Natural killer cell (primary cell): ENCODE data around the gene PRDM7. TPM values are rescaled to one million over a fixed set of nuclear protein-coding genes. Genes with fewer than 3 reads are reported as not detected.
"Not testable (repeated sequence)": the region's sequence is repeated elsewhere in the genome, so short reads cannot be mapped to it uniquely, and the experiment has no call there.

Source experiments
- ATAC-seq, 3 donors: fragments of 150-1000 bp in 2 of 3; fragments of 200-7000 bp in 1 of 3; cut with Tn5 transposase; 1 replicate in 1 of 3; 2 replicates in 2 of 3; pipeline ENCODE4 v1.10.0; 2021; ENCODE audit warnings: mild to moderate bottlenecking in 2 of 3, moderate library complexity in 2 of 3
- DNase-seq, 2 donors: peaks; one replicate each; pipeline versions ENCODE4 v3.0.0 to v3.0.0-alpha.2; 2013 to 2021; ENCODE audit warnings: mixed read lengths in 1 of 2
- H3K27ac ChIP-seq: one replicate; pipeline ENCODE4 v1.5.1; 2013; ENCODE audit warnings: mild to moderate bottlenecking, low read length
- H3K27me3 ChIP-seq: one replicate; pipeline ENCODE4 v1.6.1; 2013; ENCODE audit warnings: low read length; ENCODE audit not compliant: control insufficient read depth, insufficient read depth
- H3K36me3 ChIP-seq: one replicate; pipeline ENCODE4 v1.6.1; 2013; ENCODE audit warnings: low read length; ENCODE audit not compliant: control insufficient read depth, insufficient read depth
- H3K4me1 ChIP-seq: one replicate; pipeline ENCODE4 v1.6.1; 2013; ENCODE audit warnings: low read length; ENCODE audit not compliant: control insufficient read depth, insufficient read depth
- H3K4me3 ChIP-seq: one replicate; pipeline ENCODE4 v1.5.1; 2013; ENCODE audit warnings: low read length
- H3K9me3 ChIP-seq: one replicate; pipeline ENCODE4 v1.6.1; 2013; ENCODE audit warnings: low read length; ENCODE audit not compliant: control insufficient read depth, insufficient read depth
- H3K27ac Mint-ChIP-seq, 2 donors: one replicate each; pipeline ENCODE4 v1.8.0; 2022; ENCODE audit warnings: mild to moderate bottlenecking in 2 of 2, mixed read lengths in 2 of 2, moderate library complexity in 1 of 2
- H3K27me3 Mint-ChIP-seq, 2 donors: one replicate each; pipeline ENCODE4 v1.8.0; 2022; ENCODE audit warnings: low read depth in 2 of 2, mixed read lengths in 2 of 2
- H3K36me3 Mint-ChIP-seq: one replicate; pipeline ENCODE4 v1.8.0; 2022; ENCODE audit warnings: mixed read lengths
- H3K4me1 Mint-ChIP-seq, 2 donors: one replicate each; pipeline ENCODE4 v1.8.0; 2022; ENCODE audit warnings: mixed read lengths in 2 of 2
- H3K4me3 Mint-ChIP-seq: one replicate; pipeline ENCODE4 v1.8.0; 2022; ENCODE audit warnings: mild to moderate bottlenecking, moderate library complexity, mixed read lengths
- H3K9me3 Mint-ChIP-seq, 2 donors: one replicate each; pipeline ENCODE4 v1.8.0; 2022; ENCODE audit warnings: mixed read lengths in 2 of 2
- WGBS: methylation state at CpG from one replicate; pipeline ENCODE4 v1.1.7; 2013; ENCODE audit warnings: missing lambda C conversion rate; ENCODE audit not compliant: insufficient coverage; 5-methylcytosine and 5-hydroxymethylcytosine counted together
- intact Hi-C: fragments of 100-400 bp; cut with micrococcal nuclease; formaldehyde crosslinking; loops from one replicate; pipeline ENCODE4 v1.14.2; 2022
- total RNA-seq, 4 donors: library from RNA; stranded (reverse); fragments of 120-200 nt in 1 of 4; gene quantifications; one replicate each; pipeline versions ENCODE4 v1.2.3 to v1.2.4, GENCODE V29; 2013 to 2022

Gene PRDM7
- total RNA-seq, 3 donors from 2014 or later (not counting 1 experiment from before 2014, with no cell fraction given) = not detected

GRCh38 chr16:90102086-90102884 lies 25.2 kb upstream of the PRDM7 start:
- ATAC-seq, H3K27ac Mint-ChIP-seq, H3K9me3 Mint-ChIP-seq, intact Hi-C loops, H3K27me3 ChIP-seq, H3K27ac ChIP-seq, H3K4me1 Mint-ChIP-seq, H3K4me3 Mint-ChIP-seq, H3K4me1 ChIP-seq, H3K9me3 ChIP-seq, H3K27me3 Mint-ChIP-seq, H3K36me3 Mint-ChIP-seq, DNase-seq, H3K36me3 ChIP-seq, H3K4me3 ChIP-seq: not testable (repeated sequence)
- 50% methylated on average over 5 of the region's 12 CpGs for WGBS

- H3K27ac ChIP-seq, H3K27me3 Mint-ChIP-seq, H3K36me3 ChIP-seq, H3K9me3 ChIP-seq, H3K36me3 Mint-ChIP-seq, H3K9me3 Mint-ChIP-seq, H3K27me3 ChIP-seq, H3K4me3 Mint-ChIP-seq, H3K4me1 Mint-ChIP-seq, H3K4me1 ChIP-seq, H3K27ac Mint-ChIP-seq, ATAC-seq, H3K4me3 ChIP-seq, DNase-seq, intact Hi-C loops: not testable (repeated sequence)
- 85% methylated on average over 9 of the region's 11 CpGs for WGBS
Measured at GRCh38 chr16:90101332-90101731, 24.2 kb upstream of the PRDM7 start.

- ATAC-seq = peak in 1 of 3 donors; percentile 43
- H3K27me3 ChIP-seq, H3K36me3 Mint-ChIP-seq, H3K4me3 Mint-ChIP-seq, H3K4me3 ChIP-seq, H3K4me1 ChIP-seq, H3K36me3 ChIP-seq, H3K27ac ChIP-seq, H3K27ac Mint-ChIP-seq, H3K9me3 ChIP-seq, H3K4me1 Mint-ChIP-seq, H3K27me3 Mint-ChIP-seq, DNase-seq, intact Hi-C loops, H3K9me3 Mint-ChIP-seq: not testable (repeated sequence)
- WGBS = no CpG with 5 or more reads among the region's 4 CpGs
Measured at GRCh38 chr16:90100790-90101189, 23.7 kb upstream of the PRDM7 start.

- H3K27me3 ChIP-seq, intact Hi-C loops, H3K27ac Mint-ChIP-seq, H3K4me1 ChIP-seq, H3K27me3 Mint-ChIP-seq, ATAC-seq, H3K27ac ChIP-seq, H3K4me3 ChIP-seq, H3K4me3 Mint-ChIP-seq, H3K9me3 ChIP-seq, H3K36me3 ChIP-seq, H3K36me3 Mint-ChIP-seq, H3K4me1 Mint-ChIP-seq, DNase-seq, H3K9me3 Mint-ChIP-seq: not testable (repeated sequence)
- WGBS = 33% methylated on average over 2 of the region's 5 CpGs
Measured at GRCh38 chr16:90100229-90100628, 23.1 kb upstream of the PRDM7 start.

GRCh38 chr16:90098936-90099335 lies 21.8 kb upstream of the PRDM7 start:
- ATAC-seq = peak in 1 of 3 donors; percentile 55
- H3K4me3 Mint-ChIP-seq, H3K4me3 ChIP-seq, H3K27me3 Mint-ChIP-seq, H3K27ac Mint-ChIP-seq, H3K9me3 ChIP-seq, H3K27ac ChIP-seq, H3K36me3 Mint-ChIP-seq, H3K4me1 ChIP-seq, DNase-seq, H3K9me3 Mint-ChIP-seq, H3K27me3 ChIP-seq, H3K36me3 ChIP-seq, H3K4me1 Mint-ChIP-seq, intact Hi-C loops: not testable (repeated sequence)
- no CpG with 5 or more reads among the region's 5 CpGs for WGBS

GRCh38 chr16:90097010-90097684 lies 20.0 kb upstream of the PRDM7 start:
- H3K4me3 Mint-ChIP-seq, H3K27me3 Mint-ChIP-seq, H3K27ac Mint-ChIP-seq, intact Hi-C loops, H3K9me3 Mint-ChIP-seq, H3K27me3 ChIP-seq, H3K27ac ChIP-seq, H3K9me3 ChIP-seq, H3K4me3 ChIP-seq, ATAC-seq, H3K36me3 ChIP-seq, H3K4me1 ChIP-seq, H3K4me1 Mint-ChIP-seq, H3K36me3 Mint-ChIP-seq, DNase-seq: not testable (repeated sequence)
- 88% methylated on average over 6 of the region's 9 CpGs for WGBS

GRCh38 chr16:90094791-90095190 lies 17.7 kb upstream of the PRDM7 start:
- H3K4me1 Mint-ChIP-seq, H3K27me3 Mint-ChIP-seq, ATAC-seq, H3K36me3 ChIP-seq, H3K4me1 ChIP-seq, H3K27me3 ChIP-seq, H3K4me3 Mint-ChIP-seq, H3K4me3 ChIP-seq, H3K27ac Mint-ChIP-seq, H3K9me3 ChIP-seq, H3K27ac ChIP-seq, H3K9me3 Mint-ChIP-seq, H3K36me3 Mint-ChIP-seq, intact Hi-C loops, DNase-seq: not testable (repeated sequence)
- WGBS = 91% methylated on average over 18 of the region's 22 CpGs

GRCh38 chr16:90094296-90094695 lies 17.2 kb upstream of the PRDM7 start:
- H3K9me3 Mint-ChIP-seq, H3K4me3 Mint-ChIP-seq, H3K27me3 ChIP-seq, H3K9me3 ChIP-seq, ATAC-seq, H3K4me1 ChIP-seq, intact Hi-C loops, H3K4me1 Mint-ChIP-seq, H3K4me3 ChIP-seq, H3K36me3 ChIP-seq, H3K27ac ChIP-seq, H3K27ac Mint-ChIP-seq, H3K27me3 Mint-ChIP-seq, DNase-seq, H3K36me3 Mint-ChIP-seq: not testable (repeated sequence)
- WGBS = 97% methylated on average over 13 of the region's 35 CpGs
